HepG2 (cell line): Measurements from ENCODE around the gene EIF4G1. TPM values are rescaled to one million over a fixed set of nuclear protein-coding genes. Genes with fewer than 3 reads are reported as not detected.

Experiments
- ARNT2 ChIP-seq: sonication (generic); formaldehyde crosslinking; IDR thresholded peaks from 2 replicates; pipeline ENCODE4 v1.8.0; 2022; ENCODE audit warnings: mild to moderate bottlenecking, low read depth, missing genetic modification reagents, moderate library complexity
- HNF4A ChIP-seq: sonication (generic); formaldehyde crosslinking; IDR thresholded peaks from 2 replicates; pipeline ENCODE4 v1.4.0; 2020; ENCODE audit warnings: missing genetic modification reagents
- MYC ChIP-seq: sonication (generic); formaldehyde crosslinking; IDR thresholded peaks from 2 replicates; pipeline ENCODE4 v1.9.0; 2021; ENCODE audit warnings: missing genetic modification reagents, borderline replicate concordance
- RBM39 ChIP-seq: fragments of 200-400 bp; formaldehyde crosslinking; IDR thresholded peaks from one replicate; pipeline ENCODE4 v1.6.1; 2018; ENCODE audit warnings: antibody characterized with exemption, mild to moderate bottlenecking, low read depth, low read length; ENCODE audit not compliant: poor library complexity, severe bottlenecking
- TBP ChIP-seq: sonication (generic); formaldehyde crosslinking; IDR thresholded peaks from 2 replicates; pipeline ENCODE4 v1.5.0; 2020; ENCODE audit warnings: missing genetic modification reagents
- ZNF678 ChIP-seq: sonication (generic); formaldehyde crosslinking; IDR thresholded peaks from 2 replicates; pipeline ENCODE4 v1.4.0; 2020; ENCODE audit warnings: mild to moderate bottlenecking, missing genetic modification reagents
- ZNF746 ChIP-seq: sonication (generic); formaldehyde crosslinking; IDR thresholded peaks from 2 replicates; pipeline ENCODE4 v1.8.0; 2022; ENCODE audit warnings: mild to moderate bottlenecking, missing genetic modification reagents
- polyA plus RNA-seq, 8 experiments: library from polyadenylated mRNA; depleted of rRNA in 3 of 8; stranded (reverse) in 7 of 8; unstranded in 1 of 8; fragments of >200 nt; fragmentation: Illumina TruSeq in 4 of 8; extraction: Trizol in 4 of 8; gene quantifications; 2 replicates each; pipeline versions ENCODE4 v1.2.1 to v1.2.3, GENCODE V29; 2011 to 2016; ENCODE audit warnings: low read depth in 4 of 8, missing spikeins in 1 of 8, mixed read lengths in 1 of 8; ENCODE audit not compliant: insufficient read depth in 1 of 8
- total RNA-seq, 5 experiments: library from RNA; depleted of rRNA; stranded (reverse); fragments of >200 nt; fragmentation: Illumina TruSeq; extraction: Trizol; gene quantifications; 2 replicates each; pipeline ENCODE4 v1.2.3, GENCODE V29; 2016; ENCODE audit warnings: low read depth in 1 of 5
- TF ChIP-seq, protein P1 (sequence below): sonication (generic); formaldehyde crosslinking; IDR thresholded peaks from 2 replicates; pipeline ENCODE4 v1.5.0; 2020; ENCODE audit warnings: missing genetic modification reagents, mild to moderate bottlenecking, borderline replicate concordance
- TF ChIP-seq, protein P2 (sequence below): sonication (generic); formaldehyde crosslinking; conservative IDR thresholded peaks from 2 replicates; pipeline ENCODE4 v1.4.0; 2020; ENCODE audit warnings: mild to moderate bottlenecking, missing genetic modification reagents, moderate library complexity
- TF ChIP-seq, protein P3 (sequence below): sonication (generic); formaldehyde crosslinking; IDR thresholded peaks from 2 replicates; pipeline ENCODE4 v1.5.1; 2020; ENCODE audit warnings: mild to moderate bottlenecking, missing genetic modification reagents, moderate library complexity

Gene EIF4G1
- total and polyA plus RNA-seq, 2 of the 13 experiments (the other 11 are each of a cell fraction or from before 2014, with no cell fraction given) = 208 to 213 TPM

DNA sequence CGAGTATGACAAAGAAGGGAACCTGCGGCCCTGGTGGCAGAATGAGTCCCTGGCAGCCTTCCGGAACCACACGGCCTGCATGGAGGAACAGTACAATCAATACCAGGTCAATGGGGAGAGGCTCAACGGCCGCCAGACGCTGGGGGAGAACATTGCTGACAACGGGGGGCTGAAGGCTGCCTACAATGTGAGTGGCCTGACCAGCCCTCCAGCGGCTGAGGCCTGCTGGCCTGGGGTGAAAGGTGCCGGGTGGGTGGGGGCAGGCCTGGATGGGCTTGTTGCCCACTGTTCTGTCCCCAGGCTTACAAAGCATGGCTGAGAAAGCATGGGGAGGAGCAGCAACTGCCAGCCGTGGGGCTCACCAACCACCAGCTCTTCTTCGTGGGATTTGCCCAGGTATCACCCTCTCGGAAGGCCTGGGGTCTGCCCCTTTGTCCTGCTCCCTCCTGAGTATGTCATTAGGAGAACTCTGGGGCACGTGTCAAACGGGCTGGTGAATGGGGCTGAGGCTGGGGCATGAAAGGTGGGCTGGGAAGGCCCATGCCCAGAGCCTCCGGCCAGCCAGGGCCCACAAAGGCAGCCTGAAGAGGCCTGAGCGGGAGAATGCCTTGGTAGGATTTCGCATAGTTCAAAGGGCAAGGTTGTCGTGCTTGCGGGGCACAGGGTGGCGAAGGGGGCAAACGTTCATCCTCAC, 23.2 kb upstream of the EIF4G1 start (continued):
- TF ChIP-seq, protein P1, sequence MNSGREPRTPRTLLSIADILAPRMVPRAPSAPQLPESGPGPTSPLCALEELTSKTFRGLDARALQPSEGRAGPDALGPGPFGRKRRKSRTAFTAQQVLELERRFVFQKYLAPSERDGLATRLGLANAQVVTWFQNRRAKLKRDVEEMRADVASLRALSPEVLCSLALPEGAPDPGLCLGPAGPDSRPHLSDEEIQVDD = no peak
- TF ChIP-seq HNF4A (CRISPR knock-in tag) = peak; percentile 56
- 0 out of 2 replicates have a peak, but pooled peaks have one; percentile 18 for TF ChIP-seq MYC (CRISPR knock-in tag)
- no peak for TF ChIP-seq ARNT2 (CRISPR knock-in tag)
- no peak for TF ChIP-seq ZNF678 (CRISPR knock-in tag)
- peak; percentile 12 for TF ChIP-seq RBM39
- no peak for TF ChIP-seq TBP (CRISPR knock-in tag)
- TF ChIP-seq, protein P2, sequence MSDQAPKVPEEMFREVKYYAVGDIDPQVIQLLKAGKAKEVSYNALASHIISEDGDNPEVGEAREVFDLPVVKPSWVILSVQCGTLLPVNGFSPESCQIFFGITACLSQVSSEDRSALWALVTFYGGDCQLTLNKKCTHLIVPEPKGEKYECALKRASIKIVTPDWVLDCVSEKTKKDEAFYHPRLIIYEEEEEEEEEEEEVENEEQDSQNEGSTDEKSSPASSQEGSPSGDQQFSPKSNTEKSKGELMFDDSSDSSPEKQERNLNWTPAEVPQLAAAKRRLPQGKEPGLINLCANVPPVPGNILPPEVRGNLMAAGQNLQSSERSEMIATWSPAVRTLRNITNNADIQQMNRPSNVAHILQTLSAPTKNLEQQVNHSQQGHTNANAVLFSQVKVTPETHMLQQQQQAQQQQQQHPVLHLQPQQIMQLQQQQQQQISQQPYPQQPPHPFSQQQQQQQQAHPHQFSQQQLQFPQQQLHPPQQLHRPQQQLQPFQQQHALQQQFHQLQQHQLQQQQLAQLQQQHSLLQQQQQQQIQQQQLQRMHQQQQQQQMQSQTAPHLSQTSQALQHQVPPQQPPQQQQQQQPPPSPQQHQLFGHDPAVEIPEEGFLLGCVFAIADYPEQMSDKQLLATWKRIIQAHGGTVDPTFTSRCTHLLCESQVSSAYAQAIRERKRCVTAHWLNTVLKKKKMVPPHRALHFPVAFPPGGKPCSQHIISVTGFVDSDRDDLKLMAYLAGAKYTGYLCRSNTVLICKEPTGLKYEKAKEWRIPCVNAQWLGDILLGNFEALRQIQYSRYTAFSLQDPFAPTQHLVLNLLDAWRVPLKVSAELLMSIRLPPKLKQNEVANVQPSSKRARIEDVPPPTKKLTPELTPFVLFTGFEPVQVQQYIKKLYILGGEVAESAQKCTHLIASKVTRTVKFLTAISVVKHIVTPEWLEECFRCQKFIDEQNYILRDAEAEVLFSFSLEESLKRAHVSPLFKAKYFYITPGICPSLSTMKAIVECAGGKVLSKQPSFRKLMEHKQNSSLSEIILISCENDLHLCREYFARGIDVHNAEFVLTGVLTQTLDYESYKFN (CRISPR knock-in tag) = peak; percentile 36; the same call in 1 of the 2 replicates
- TF ChIP-seq, protein P3, sequence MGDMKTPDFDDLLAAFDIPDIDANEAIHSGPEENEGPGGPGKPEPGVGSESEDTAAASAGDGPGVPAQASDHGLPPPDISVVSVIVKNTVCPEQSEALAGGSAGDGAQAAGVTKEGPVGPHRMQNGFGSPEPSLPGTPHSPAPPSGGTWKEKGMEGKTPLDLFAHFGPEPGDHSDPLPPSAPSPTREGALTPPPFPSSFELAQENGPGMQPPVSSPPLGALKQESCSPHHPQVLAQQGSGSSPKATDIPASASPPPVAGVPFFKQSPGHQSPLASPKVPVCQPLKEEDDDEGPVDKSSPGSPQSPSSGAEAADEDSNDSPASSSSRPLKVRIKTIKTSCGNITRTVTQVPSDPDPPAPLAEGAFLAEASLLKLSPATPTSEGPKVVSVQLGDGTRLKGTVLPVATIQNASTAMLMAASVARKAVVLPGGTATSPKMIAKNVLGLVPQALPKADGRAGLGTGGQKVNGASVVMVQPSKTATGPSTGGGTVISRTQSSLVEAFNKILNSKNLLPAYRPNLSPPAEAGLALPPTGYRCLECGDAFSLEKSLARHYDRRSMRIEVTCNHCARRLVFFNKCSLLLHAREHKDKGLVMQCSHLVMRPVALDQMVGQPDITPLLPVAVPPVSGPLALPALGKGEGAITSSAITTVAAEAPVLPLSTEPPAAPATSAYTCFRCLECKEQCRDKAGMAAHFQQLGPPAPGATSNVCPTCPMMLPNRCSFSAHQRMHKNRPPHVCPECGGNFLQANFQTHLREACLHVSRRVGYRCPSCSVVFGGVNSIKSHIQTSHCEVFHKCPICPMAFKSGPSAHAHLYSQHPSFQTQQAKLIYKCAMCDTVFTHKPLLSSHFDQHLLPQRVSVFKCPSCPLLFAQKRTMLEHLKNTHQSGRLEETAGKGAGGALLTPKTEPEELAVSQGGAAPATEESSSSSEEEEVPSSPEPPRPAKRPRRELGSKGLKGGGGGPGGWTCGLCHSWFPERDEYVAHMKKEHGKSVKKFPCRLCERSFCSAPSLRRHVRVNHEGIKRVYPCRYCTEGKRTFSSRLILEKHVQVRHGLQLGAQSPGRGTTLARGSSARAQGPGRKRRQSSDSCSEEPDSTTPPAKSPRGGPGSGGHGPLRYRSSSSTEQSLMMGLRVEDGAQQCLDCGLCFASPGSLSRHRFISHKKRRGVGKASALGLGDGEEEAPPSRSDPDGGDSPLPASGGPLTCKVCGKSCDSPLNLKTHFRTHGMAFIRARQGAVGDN = peak; percentile 71
- TF ChIP-seq ZNF746 (CRISPR knock-in tag) = no peak
